Activated CD8-positive, alpha-beta T cell treated with anti-CD3 and anti-CD28 coated beads, Interleukin-2, amount 10 ng/mL, durations not matched to agents 7 days and 5 days (primary cell): ENCODE measurements around the gene DCDC1. TPM values are rescaled to one million over a fixed set of nuclear protein-coding genes. Genes with fewer than 3 reads are reported as not detected.

Experiments
- ATAC-seq: fragments of 150-1000 bp; cut with Tn5 transposase; one replicate; pipeline ENCODE4 v1.10.0; 2021; ENCODE audit warnings: moderate library complexity
- CTCF ChIA-PET: fragments of 350-600 bp; sonication (Branson Sonifier 250); formaldehyde crosslinking; loops from one replicate; lab custom pipeline; 2021; ENCODE audit warnings: antibody characterized with exemption; lab: Charles Lee
- POLR2A ChIA-PET: fragments of 350-600 bp; sonication (Branson Sonifier 250); formaldehyde crosslinking; loops from one replicate; lab custom pipeline; 2021; ENCODE audit warnings: antibody characterized with exemption; lab: Charles Lee
- DNase-seq: peaks from one replicate; pipeline ENCODE4 v3.0.0-alpha.2; 2020
- H3K27ac Mint-ChIP-seq: one replicate; pipeline ENCODE4 v1.8.0; 2021; ENCODE audit warnings: mild to moderate bottlenecking, mixed read lengths
- H3K27me3 Mint-ChIP-seq: one replicate; pipeline ENCODE4 v1.8.0; 2021; ENCODE audit warnings: low read depth, mixed read lengths
- H3K36me3 Mint-ChIP-seq: one replicate; pipeline ENCODE4 v1.8.0; 2021; ENCODE audit warnings: low read depth, mixed read lengths
- H3K4me1 Mint-ChIP-seq: one replicate; pipeline ENCODE4 v1.8.0; 2021; ENCODE audit warnings: low read depth, mixed read lengths
- H3K4me3 Mint-ChIP-seq: one replicate; pipeline ENCODE4 v1.8.0; 2021; ENCODE audit warnings: mild to moderate bottlenecking, mixed read lengths
- H3K9me3 Mint-ChIP-seq: one replicate; pipeline ENCODE4 v1.8.0; 2022; ENCODE audit warnings: mixed read lengths; ENCODE audit not compliant: insufficient read depth
- total RNA-seq, 2 experiments: library from RNA; stranded (reverse); gene quantifications; one replicate each; pipeline ENCODE4 v1.2.3, GENCODE V29; 2021

DCDC1 gene
- total RNA-seq, 2 experiments from 2014 or later: not detected

DNA sequence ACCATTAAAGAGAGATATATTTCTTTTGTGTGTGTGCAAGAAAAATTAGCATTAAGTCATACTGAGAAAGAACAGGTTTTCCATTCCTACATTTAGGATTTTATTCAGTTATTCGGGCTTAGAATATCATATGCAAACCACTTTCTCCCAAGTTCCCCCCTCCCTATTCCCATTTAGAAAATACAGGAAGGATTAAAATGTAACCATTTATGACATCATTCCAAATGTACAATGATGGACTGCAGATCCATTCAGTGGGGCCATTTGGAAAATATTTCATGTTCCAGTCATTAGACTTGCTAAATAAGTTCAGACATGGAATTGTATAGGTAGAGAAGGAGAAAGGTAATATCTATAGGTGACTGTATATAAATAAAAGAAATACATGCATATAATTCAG lies 554.8 kb downstream of the DCDC1 start:
- no peaks in the 10 kb centered on the region for H3K4me1 Mint-ChIP-seq
- no peak for ATAC-seq
- no peaks in the 10 kb centered on the region for H3K9me3 Mint-ChIP-seq
- no peaks in the 10 kb centered on the region for H3K36me3 Mint-ChIP-seq
- H3K27ac Mint-ChIP-seq: no peak overlapping the region
- CTCF ChIA-PET: no interaction called here
- no peaks in the 10 kb centered on the region for H3K27me3 Mint-ChIP-seq
- H3K4me3 Mint-ChIP-seq: no peak overlapping the region
- POLR2A ChIA-PET: no interaction called here
- no peak for DNase-seq

Other genes with a start within 250 kb of the DCDC1 start
- 10 to 100 TPM; 13.7 to 15.8 TPM for gene DNAJC24, start 121 bp upstream of the DCDC1 start, total RNA-seq
- gene IMMP1L, start 139.9 kb upstream of the DCDC1 start, total RNA-seq: 10 to 100 TPM; 17.7 to 18.1 TPM
- 10 to 100 TPM; 23.0 to 23.3 TPM for gene ELP4, start 140.0 kb upstream of the DCDC1 start, total RNA-seq